SH-SY5Y (cell line): ENCODE data around the gene ATP5MK.

Experiments
- GATA2 ChIP-seq: IDR thresholded peaks from 2 replicates; pipeline ENCODE4 v1.6.1; 2011; ENCODE audit warnings: mild to moderate bottlenecking, low read depth, low read length
- GATA3 ChIP-seq: IDR thresholded peaks from 2 replicates; pipeline ENCODE4 v1.6.1; 2011; ENCODE audit warnings: low read depth, mild to moderate bottlenecking, low read length, moderate library complexity

DNA sequence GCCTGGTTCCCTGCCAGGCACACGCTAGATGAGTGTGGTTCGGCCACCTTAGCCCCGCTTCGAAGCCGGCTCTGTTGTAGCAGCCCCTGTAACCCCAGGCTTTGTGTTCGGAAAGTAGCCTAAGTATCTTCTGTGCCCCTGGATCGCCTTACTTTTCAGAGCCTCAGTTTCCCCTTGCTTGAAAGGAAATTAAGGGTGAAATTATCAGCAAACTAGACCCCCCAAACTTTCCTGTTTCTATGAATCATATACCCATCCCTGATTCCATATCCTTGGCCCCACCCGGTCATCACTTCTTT lies 463 bp upstream of the ATP5MK start:
- no peak for TF ChIP-seq GATA2
- TF ChIP-seq GATA3: no peak
